GM19468 (cell line): ENCODE measurements around the gene DCC.

Experiments used
- ATAC-seq: cut with Tn5 transposase; IDR thresholded peaks from one replicate; pipeline ENCODE4 v1.9.1; 2021; ENCODE audit warnings: mild to moderate bottlenecking, moderate library complexity, moderate number of reproducible peaks; ENCODE audit not compliant: unreplicated experiment; ENCODE audit errors: extremely low read depth

The DCC gene

DNA sequence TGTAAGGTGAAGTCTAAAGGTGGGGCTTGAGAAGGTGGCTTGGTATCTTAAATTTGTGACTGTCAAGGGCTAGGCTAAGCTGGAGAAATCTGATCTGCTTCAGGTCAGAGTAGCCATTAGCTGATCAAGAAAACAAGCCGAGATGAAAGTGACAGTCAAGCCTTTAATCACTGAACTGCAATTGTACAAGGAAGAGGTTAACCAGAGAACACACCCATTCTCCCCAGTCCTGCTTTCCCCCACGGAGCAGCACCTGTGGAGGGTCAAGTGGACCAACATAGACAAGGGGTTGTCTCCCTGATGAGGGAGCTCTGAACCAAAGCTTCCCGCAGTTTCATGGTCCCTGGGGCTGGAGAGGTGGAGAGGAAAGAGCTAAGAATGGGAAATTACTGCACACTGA is 901.2 kb downstream of the DCC start:
- no peak for ATAC-seq

DNA sequence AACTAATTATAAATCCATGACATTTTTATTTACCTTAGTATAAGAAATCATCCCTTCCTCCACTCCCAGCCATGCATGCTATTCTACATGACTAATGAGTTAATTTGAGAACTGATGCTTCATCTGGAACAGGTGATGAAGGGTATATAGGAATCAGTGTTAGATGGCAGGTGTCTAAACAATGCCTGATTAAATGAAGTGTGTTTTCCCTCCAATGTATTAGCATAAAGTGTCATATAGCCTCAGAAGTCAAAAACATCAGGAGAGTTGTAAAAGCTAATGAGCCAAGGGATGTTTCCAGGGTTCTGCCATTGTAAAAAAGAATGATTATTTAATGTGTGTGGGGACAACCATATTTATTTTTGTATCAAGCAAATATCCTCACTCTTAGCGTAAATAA is 913.8 kb downstream of the DCC start:
- ATAC-seq, result no peak

DNA sequence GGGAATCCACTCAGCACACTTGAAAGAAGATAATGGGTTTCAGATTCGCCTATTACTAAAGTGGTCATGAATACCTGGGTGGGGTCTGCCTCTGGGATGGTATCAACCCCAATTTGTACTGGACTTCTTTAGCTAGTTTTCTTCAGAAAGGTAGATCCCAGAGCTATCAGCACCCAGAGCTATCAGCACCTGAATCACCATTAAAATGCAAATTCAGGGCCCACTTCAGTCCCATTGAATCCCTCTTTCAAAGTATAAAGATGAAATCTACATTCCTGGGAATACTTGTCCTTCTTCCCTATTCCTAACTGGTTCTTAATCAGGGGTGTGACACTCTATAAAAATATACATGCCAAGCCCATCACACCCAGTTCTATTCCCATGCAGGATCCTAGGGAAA is 914.3 kb downstream of the DCC start:
- no peak for ATAC-seq

DNA sequence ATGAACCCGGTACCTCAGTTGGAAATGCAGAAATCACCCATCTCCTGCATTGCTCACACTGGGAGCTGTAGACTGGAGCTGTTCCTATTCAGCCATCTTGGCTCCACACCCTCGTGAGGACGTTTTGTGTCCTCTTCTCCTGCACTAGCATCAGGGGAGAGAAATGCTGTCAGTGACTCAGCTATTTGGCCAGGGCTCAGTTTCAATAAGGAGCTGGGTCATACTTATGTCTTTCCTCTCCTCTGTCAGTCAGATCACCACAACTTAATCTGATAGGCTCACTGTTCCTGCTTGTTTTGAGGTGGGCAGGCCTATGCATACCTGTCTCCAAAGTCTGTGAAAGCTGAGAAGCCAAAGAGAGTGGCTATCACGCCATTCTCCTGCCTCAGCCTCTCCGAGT is 921.2 kb downstream of the DCC start:
- ATAC-seq, result no peak

DNA sequence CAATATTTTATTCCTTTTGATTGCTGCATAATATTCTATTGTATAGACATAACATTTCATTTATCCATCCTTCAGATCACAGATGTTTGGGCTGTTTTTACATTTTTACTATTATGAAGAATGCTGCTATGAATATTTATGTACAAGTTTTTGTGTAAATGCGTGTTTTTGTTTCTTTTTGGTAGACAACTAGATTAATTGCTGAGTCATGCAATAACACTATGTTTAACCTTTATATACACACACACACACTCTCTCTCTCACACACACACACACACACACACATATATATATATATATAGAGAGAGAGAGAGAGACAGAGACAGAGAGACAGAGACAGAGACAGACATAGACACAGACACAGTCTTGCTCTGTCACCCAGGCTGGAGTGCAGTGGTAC is 926.9 kb downstream of the DCC start:
- no peak for ATAC-seq

DNA sequence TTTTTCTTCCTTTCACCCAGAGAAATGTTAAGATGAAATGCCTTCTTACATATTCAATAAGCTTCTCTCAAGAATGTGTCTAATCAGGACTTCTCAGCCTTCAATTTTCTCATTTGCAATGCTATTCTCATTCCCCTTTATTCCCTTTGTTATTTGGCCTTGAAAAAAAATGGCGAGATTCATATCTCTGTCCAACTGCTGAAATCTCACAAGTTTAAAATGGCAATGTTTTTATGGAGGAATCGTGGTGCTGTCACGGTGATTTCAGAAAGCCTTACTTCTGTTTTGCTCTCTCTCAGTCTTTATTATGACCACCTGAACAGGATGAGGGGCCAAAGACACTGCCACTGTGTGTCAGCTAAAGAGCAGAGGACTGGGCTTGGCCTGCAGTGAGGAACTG is 928.5 kb downstream of the DCC start:
- ATAC-seq, result no peak

DNA sequence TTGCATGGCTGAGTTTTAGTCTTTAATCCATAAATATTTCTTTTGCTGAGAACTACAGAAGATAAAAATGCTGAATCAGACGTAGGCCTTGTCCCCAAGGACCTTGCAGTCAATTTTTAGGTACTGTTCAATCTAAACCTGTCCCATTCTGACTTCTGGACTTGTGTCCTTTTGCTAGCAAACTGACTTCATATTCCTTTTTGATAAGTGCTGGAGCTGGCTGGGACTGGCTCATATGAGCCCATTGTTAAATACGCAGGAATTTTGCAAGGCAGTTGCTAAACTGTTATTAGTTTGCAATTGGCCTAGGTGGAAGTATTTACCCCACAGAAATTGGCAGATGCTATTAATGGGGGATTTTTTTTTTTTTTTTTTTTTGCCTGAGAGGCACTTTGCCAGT is 941.4 kb downstream of the DCC start:
- ATAC-seq, result no peak

DNA sequence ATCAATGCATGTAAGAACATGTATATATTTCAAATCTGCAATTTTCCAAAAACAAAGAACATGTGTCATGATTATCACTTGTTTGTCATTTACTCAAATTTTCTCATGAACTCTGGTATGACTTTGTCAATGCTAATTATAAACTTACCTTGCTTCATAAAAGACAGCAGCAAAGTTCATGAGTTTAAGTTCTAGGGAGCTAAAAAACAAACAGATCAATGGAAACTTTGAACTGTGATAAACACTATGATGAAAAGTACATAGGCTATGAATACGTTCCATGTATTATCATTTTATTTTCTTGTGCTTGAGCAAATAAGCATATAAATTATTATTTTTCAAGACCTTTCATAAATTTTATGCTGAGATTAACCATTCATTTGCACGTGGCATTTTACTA is 943.7 kb downstream of the DCC start:
- ATAC-seq, result no peak

DNA sequence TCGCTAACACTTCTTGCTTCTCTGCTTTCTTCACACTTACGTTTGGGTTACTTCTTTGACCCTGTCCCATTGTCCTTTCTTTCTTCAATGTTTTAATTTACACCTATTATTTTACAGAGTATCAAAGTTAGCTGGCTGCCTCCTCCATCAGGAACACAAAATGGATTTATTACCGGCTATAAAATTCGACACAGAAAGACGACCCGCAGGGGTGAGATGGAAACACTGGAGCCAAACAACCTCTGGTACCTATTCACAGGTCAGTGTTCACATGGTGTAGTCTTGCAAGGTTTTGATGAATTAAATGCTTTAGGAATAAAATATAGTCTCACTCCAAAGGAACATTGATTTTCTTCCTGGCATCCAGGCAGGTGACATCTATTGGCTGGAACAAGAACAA is 965.5 kb downstream of the DCC start:
- no peak for ATAC-seq

DNA sequence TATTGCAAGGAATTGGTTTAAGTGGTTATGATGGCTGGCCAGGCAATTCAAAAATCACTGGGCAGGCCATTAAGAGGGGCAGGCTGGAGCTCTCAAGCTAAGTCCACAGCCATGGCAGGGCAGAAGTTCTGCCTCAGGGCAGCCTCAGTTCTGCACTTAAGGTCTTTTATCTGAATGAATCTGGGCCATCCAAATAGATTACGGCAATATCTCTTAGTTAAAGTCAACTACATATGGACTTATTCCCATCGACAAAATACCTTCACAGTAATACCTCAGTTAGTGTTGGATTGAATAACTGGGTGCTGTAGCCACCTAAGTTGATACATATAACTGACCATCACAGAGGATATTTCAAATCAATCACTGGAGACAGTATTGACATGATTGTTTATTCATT is 979.6 kb downstream of the DCC start:
- ATAC-seq, result no peak

DNA sequence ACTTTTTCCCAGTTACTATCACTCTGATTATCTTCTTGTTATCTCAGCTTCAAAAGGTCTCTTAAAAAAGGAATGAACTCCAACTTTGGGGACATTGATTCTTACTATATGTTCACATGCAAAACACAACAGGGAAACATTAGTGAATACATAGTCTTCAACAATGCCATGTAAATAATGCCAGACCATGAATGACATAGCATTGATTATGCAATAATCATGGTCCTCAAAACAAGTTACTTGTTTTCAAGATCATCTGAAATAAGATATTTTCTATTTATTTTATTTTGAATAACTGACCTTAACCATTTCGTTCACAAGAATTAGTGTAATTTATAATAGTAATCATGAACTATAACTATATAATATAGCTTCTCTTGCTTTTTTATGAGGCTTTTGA is 982.2 kb downstream of the DCC start:
- no peak for ATAC-seq

DNA sequence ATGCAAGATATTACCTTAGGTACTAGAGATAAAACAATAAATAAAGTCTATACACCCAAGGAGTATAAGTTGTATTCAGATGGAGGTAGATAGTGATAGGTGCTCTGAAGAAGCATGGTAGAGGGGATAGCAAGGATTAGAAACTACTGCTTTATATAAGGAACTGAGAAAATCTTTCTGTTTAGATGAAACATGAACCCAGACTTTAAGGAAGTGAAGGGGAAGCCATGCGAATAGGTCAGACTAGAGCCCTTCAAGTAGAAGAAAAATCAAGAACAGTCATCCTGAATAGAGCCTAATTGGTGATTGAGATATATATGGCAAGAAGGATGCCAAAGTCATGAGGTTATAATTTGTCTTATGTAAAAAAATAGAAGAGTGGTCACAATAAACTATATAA is 984.4 kb downstream of the DCC start:
- no peak for ATAC-seq

DNA sequence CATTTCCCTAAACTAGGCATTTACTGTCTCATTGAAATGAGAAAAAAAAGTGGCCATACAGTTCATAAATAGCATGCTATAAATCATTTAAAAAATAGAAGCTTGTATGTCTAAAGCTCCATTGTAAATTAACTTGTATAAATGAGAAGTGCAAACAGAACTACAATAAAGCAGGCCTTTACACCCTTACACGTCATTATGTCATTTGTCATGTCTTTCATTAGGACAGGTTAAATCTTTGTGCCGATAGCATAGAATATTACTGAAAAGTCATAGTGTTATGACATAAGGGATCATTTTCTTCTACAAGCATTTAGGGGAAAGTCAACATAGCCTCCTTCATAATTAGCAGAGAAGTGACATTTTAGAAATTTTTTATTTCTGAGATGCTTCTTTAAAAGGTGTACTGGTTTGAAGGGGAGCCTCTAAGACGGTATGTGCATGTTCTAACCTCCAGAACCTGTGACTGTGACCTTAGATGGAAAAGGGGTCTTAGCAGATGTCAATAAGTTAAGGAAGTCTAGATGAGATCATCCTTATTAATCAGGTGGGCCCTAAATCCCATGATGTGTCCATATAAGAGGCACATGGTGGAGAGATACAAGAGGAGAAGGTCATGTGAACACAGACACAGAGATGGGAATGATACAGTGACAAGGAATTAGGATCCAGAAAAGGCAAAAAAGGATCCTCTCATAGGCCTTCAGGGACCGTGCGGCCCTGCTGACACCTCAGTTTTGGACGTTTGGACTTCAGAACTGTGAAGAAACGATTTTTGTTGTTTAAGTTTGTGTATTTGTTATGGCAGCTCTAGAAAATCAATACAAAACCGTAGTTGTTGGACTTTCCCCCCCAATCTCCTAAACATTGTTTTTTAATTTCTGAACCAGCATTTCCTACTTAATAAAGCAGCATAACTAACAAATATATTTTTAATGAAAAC is 1020.8 kb downstream of the DCC start:
- ATAC-seq, result no peak

DNA sequence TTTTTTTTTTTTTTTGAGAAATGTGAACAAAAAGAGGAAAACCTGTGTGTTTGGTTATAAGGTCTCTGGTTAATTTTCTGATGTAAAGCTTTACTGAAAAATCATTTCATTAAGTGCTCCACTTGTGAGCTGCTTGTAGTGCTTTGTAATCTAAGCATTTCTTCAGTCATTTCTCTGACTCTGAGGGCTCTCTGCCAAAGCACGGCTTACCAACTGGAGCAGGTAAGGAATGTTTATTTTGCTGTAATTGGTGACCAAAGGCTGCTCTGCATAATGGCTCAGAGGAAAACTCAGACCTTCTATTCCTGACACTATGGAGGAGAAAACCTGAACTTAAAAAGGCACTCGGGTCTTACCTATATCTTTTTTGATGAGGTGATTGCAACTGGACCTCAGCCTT is 1035.6 kb downstream of the DCC start:
- no peak for ATAC-seq

DNA sequence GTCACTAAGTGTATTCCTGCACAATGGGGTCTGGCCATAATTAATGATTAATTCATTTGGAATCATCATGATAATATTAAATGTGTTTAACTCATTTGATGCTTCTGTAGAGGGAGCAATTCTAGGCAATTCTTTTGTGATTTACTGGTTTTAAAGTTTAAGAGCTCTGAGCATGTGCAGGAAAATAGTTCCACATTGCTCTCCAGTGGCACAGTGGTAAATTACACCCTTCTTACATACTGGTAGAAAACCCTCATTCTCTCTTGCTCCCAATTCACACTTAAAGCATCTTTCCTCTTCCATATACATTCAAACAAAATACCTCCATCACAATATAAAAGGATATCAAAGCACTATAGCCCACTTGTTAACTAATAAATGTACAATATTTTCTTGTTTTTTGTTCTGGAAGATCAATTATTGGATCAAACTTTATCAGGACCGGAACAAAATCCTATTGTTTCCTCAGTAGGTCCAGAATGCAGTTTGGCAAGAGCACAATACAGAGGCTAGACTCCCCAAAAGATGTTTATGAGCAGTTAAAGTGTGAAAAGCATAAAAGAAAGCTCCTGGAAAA is 1040.2 kb downstream of the DCC start:
- ATAC-seq, result no peak

DNA sequence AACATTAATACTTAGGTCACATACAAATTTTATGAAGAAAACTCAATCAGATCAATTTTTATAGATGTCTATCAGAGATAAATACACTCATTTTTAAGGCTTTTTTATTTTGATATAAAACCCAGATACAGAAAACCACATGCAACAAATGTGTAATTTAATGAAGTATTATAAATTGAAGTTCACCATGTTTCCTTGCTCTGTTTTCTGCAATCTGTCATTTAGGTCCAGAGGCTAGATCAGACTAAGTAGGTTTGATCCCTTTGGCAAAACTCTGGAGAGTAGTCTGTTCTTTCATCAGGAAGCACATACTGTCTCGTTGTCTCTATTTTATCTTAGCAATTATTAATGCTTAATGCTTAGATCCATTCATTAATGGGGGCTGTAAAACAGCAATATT is 1042.9 kb downstream of the DCC start:
- ATAC-seq, result no peak

DNA sequence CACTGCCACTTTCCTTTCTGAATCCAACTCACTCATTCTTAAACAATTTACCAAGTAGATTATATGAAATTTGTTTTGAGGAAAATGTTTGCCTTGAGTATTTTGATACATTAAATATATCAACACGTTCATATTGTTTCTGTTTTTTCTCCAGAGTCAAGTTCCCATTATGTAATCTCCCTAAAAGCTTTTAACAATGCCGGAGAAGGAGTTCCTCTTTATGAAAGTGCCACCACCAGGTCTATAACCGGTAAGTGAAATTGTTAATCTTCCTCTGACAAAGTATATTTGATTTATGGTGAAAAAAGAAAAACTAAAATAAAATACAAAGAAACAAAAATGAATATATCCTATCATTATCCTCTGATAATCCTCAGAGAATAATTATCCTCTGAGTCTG is 1045.9 kb downstream of the DCC start:
- no peak for ATAC-seq

DNA sequence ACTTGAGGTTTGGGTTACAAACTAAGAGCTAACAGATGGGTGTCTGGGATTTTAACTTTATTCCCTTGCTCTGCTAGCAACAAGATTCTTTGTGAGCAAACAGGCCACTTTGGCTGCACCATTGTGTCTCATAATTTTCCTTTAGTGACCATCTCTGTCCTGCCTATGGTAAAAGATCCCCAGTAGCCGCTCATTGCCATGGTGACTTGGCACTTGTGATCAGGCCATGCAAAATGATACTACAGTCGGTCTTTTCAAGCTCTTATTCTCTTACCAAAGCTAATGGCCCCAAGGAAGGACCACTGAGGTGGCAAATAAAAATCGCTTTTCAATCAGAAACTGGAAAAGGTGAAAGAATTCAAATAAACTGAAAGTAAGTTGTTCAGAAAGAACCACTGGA is 1047.6 kb downstream of the DCC start:
- no peak for ATAC-seq

DNA sequence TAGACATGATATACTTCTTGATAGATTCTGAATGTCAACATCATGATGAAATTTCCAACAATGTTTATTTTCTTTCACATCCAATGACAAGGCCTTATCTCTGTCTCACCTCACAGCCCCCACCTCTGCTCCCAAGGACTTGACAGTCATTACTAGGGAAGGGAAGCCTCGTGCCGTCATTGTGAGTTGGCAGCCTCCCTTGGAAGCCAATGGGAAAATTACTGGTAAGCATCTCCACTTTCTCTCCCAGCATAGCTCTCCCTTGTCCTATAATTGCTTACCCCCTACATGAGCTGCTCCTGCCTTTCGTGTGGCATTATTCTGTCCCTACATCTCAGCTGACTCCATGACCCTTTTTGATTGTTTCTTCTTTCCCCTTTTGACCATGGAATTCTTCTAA is 1062.7 kb downstream of the DCC start:
- no peak for ATAC-seq

DNA sequence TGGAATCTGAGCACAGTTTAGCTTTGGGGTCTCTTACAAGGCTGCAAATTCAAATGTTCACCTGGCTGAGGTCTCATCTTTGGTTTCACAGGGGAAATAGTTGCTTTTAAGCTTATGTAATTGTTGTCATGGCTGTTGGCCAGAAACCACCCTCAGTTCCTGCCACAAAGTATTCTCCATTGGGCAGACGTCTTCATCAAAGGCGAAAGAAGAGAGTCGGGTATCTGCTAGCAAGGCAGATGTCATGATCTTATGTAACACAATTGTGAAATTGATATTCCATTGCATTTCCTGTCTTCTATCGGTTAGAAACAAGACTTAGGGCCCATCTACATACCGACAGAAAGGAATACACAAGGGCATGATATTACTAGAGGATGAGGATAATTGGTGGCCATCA is 1068.3 kb downstream of the DCC start:
- no peak for ATAC-seq

DNA sequence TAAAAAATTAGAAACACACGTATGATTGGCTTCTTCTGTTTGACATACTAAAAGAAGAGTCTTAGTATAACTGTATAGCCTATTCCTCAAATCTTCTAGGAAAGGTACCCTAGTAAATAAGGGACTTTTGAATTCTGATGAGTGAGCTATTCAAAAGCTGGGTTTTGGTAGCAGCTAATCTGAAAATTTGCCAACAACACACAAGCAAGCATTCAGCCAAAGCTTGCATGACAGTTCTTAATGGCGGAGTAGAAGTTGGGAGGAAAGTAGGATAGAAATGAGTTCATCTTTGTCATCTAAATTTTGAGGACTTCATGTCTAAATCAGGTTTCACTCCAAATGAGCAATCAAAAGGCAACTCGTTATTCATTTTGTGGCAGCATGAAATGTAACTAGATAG is 1071.5 kb downstream of the DCC start:
- ATAC-seq, result no peak

DNA sequence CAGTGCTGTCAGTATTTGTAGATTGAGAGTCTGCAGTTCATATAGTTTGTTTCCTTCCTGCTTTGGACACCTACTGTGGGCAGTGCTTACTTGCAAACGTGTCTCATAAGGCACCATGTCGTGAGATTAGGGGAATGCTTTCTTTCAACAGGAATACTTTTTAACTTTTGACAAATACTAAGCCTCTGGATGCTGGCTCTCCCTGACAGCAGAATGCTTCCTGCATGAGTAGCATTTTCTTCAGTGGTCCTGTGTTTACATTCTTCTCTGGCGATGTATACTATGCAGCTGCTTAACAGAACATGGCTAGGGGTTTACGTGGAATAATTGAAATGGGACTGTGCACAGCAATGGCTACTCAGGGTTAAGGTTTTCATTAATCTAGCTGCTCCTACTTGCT is 1077.0 kb downstream of the DCC start:
- ATAC-seq, result no peak
